HG03342 (cell line): Measurements from ENCODE around the gene KPNA1.
"Not testable (repeated sequence)": the region's sequence is repeated elsewhere in the genome, so short reads cannot be mapped to it uniquely, and the experiment has no call there.

Source experiments
- ATAC-seq: cut with Tn5 transposase; IDR thresholded peaks from one replicate; pipeline ENCODE4 v1.9.1; 2021; ENCODE audit warnings: mild to moderate bottlenecking, moderate library complexity; ENCODE audit not compliant: unreplicated experiment

The KPNA1 gene

GRCh38 chr3:122520861-122521260 lies 6.1 kb upstream of the KPNA1 start:
- ATAC-seq = no peak

- no peak for ATAC-seq
Measured at GRCh38 chr3:122519693-122520092, 5.0 kb upstream of the KPNA1 start.

GRCh38 chr3:122516846-122517360 lies 2.2 kb upstream of the KPNA1 start:
- ATAC-seq = no peak

GRCh38 chr3:122515870-122516269 lies 1.1 kb upstream of the KPNA1 start:
- no peak for ATAC-seq

GRCh38 chr3:122515020-122515468 lies 305 bp upstream of the KPNA1 start:
- ATAC-seq = no peak

GRCh38 chr3:122513386-122514122 lies 1.2 kb downstream of the KPNA1 start:
- no peak for ATAC-seq

GRCh38 chr3:122512284-122512683 lies 2.5 kb downstream of the KPNA1 start:
- no peak for ATAC-seq

- no peak for ATAC-seq
Measured at GRCh38 chr3:122510878-122511535, 3.7 kb downstream of the KPNA1 start.

- ATAC-seq = not testable (repeated sequence)
Measured at GRCh38 chr3:122508944-122509343, 5.8 kb downstream of the KPNA1 start.

- no peak for ATAC-seq
Measured at GRCh38 chr3:122508135-122508914, 6.4 kb downstream of the KPNA1 start.

- ATAC-seq = no peak
Measured at GRCh38 chr3:122506450-122506849, 8.3 kb downstream of the KPNA1 start.

GRCh38 chr3:122505676-122506075 lies 9.1 kb downstream of the KPNA1 start:
- ATAC-seq = no peak

GRCh38 chr3:122502941-122503340 lies 11.8 kb downstream of the KPNA1 start:
- ATAC-seq = no peak

GRCh38 chr3:122502139-122502538 lies 12.6 kb downstream of the KPNA1 start:
- no peak for ATAC-seq

GRCh38 chr3:122500964-122501363 lies 13.8 kb downstream of the KPNA1 start:
- not testable (repeated sequence) for ATAC-seq

- ATAC-seq = no peak
Measured at GRCh38 chr3:122498152-122498551, 16.6 kb downstream of the KPNA1 start.

GRCh38 chr3:122497425-122497824 lies 17.3 kb downstream of the KPNA1 start:
- peak; percentile 76 for ATAC-seq

- no peak for ATAC-seq
Measured at GRCh38 chr3:122496508-122496907, 18.2 kb downstream of the KPNA1 start.

- no peak for ATAC-seq
Measured at GRCh38 chr3:122493296-122493695, 21.4 kb downstream of the KPNA1 start.

GRCh38 chr3:122488262-122488973 lies 26.3 kb downstream of the KPNA1 start:
- ATAC-seq = no peak

- ATAC-seq = no peak
Measured at GRCh38 chr3:122484985-122485384, 29.8 kb downstream of the KPNA1 start.
